ENCODE measurements around the gene NECTIN4. TPM values are rescaled to one million over a fixed set of nuclear protein-coding genes. Genes with fewer than 3 reads are reported as not detected.
A peak's percentile ranks its signal among the peaks of the same experiment; 100 is the strongest.
"Not testable (repeated sequence)": the region's sequence is repeated elsewhere in the genome, so short reads cannot be mapped to it uniquely, and the experiment has no call there.

The NECTIN4 gene
- total RNA-seq, 1 donor from 2014 or later: 42.7 TPM

- H3K36me3 ChIP-seq: peaks cover 0 to 30% of the 10 kb centered on the region in 2 donors
- TF ChIP-seq CTCF (IDR thresholded peaks at IDR 0.05) (peak in 1 of 3 experiments; percentile 7), POLR2A (IDR thresholded peaks at IDR 0.05) (peak in 1 of 2 donors; percentile 90), POLR2AphosphoS5 (IDR thresholded peaks at IDR 0.05; ENCODE audit: insufficient read depth in 1 of 2, low read depth in 1 of 2) (peak; percentile 76 to 97)
- H3K27ac ChIP-seq: peak within 1 kb of the TSS; percentile 94
- DNase-seq (ENCODE audit: extremely low spot score in 2 of 2): no peak
- peaks cover 48% of the 10 kb centered on the region for H3K4me1 ChIP-seq
- intact Hi-C loops (cut with DNase I): no loop called here
- peak within 1 kb of the TSS; percentile 94 to 99 for H3K4me3 ChIP-seq
- no peaks in the 10 kb centered on the region for H3K9me3 ChIP-seq
- no peaks in the 10 kb centered on the region for H3K27me3 ChIP-seq
Observed at GRCh38 chr1:161117759-161118581, 28.6 kb upstream of the NECTIN4 start, which contains the start of the genes NIT1 and PFDN2. Gene NIT1 (plus strand): TSS chr1:161118105. CDS start chr1:161118177, 72 bp downstream. Gene PFDN2 (minus strand): TSS chr1:161118037. CDS start chr1:161118026, 11 bp downstream.

- H3K9me3 ChIP-seq; DNase-seq (ENCODE audit: extremely low spot score in 2 of 2); intact Hi-C loops (cut with DNase I); H3K27ac ChIP-seq; H3K4me3 ChIP-seq; H3K27me3 ChIP-seq: not testable (repeated sequence)
- peaks cover 0 to 10% of the 10 kb centered on the region in 2 donors for H3K36me3 ChIP-seq
- H3K4me1 ChIP-seq: peaks cover 48% of the 10 kb centered on the region
Observed at GRCh38 chr1:161115961-161116360, 26.6 kb upstream of the NECTIN4 start.

- H3K4me3 ChIP-seq: no peak overlapping the region
- peaks cover 47% of the 10 kb centered on the region for H3K4me1 ChIP-seq
- TF ChIP-seq POLR2A (IDR thresholded peaks at IDR 0.05) (no peak), POLR2AphosphoS5 (IDR thresholded peaks at IDR 0.05; ENCODE audit: insufficient read depth in 1 of 2, low read depth in 1 of 2) (peak in 1 of 2 donors; percentile 55)
- H3K27me3 ChIP-seq: no peaks in the 10 kb centered on the region
- H3K36me3 ChIP-seq: peaks cover 0 to 3% of the 10 kb centered on the region in 2 donors
- no peaks in the 10 kb centered on the region for H3K9me3 ChIP-seq
- intact Hi-C loops (cut with DNase I): no loop called here
- no peak for DNase-seq (ENCODE audit: extremely low spot score in 2 of 2)
- no peak overlapping the region for H3K27ac ChIP-seq
Observed at GRCh38 chr1:161115132-161115711, 25.9 kb upstream of the NECTIN4 start.

GRCh38 chr1:161114556-161114955 is 25.2 kb upstream of the NECTIN4 start:
- TF ChIP-seq POLR2AphosphoS5 (IDR thresholded peaks at IDR 0.05; ENCODE audit: insufficient read depth in 1 of 2, low read depth in 1 of 2): no peak
- TF ChIP-seq POLR2A (IDR thresholded peaks at IDR 0.05): no peak
- TF ChIP-seq CTCF (IDR thresholded peaks at IDR 0.05): no peak
- Histone ChIP-seq H3K36me3 (no peaks in the 10 kb centered on the region), H3K4me3 (no peak overlapping the region), H3K9me3 (no peaks in the 10 kb centered on the region), H3K27me3 (no peaks in the 10 kb centered on the region), H3K27ac (no peak overlapping the region), H3K4me1 (peaks cover 41% of the 10 kb centered on the region)
- no peak for DNase-seq (ENCODE audit: extremely low spot score in 2 of 2)
- intact Hi-C loops (cut with DNase I): no loop called here

GRCh38 chr1:161113915-161114314 is 24.6 kb upstream of the NECTIN4 start:
- no peaks in the 10 kb centered on the region for H3K27me3 ChIP-seq
- H3K27ac ChIP-seq: no peak overlapping the region
- no peak overlapping the region for H3K4me3 ChIP-seq
- no peaks in the 10 kb centered on the region for H3K36me3 ChIP-seq
- H3K9me3 ChIP-seq: no peaks in the 10 kb centered on the region
- no peak for DNase-seq (ENCODE audit: extremely low spot score in 2 of 2)
- TF ChIP-seq POLR2AphosphoS5 (IDR thresholded peaks at IDR 0.05; ENCODE audit: insufficient read depth in 1 of 2, low read depth in 1 of 2): no peak
- TF ChIP-seq CTCF (IDR thresholded peaks at IDR 0.05): no peak
- TF ChIP-seq POLR2A (IDR thresholded peaks at IDR 0.05): no peak
- peaks cover 34% of the 10 kb centered on the region for H3K4me1 ChIP-seq
- intact Hi-C loops (cut with DNase I): no loop called here

Measured in vagina (tissue), 2 donors.